Measurements from ENCODE around the gene KNCN.

KNCN gene

DNA sequence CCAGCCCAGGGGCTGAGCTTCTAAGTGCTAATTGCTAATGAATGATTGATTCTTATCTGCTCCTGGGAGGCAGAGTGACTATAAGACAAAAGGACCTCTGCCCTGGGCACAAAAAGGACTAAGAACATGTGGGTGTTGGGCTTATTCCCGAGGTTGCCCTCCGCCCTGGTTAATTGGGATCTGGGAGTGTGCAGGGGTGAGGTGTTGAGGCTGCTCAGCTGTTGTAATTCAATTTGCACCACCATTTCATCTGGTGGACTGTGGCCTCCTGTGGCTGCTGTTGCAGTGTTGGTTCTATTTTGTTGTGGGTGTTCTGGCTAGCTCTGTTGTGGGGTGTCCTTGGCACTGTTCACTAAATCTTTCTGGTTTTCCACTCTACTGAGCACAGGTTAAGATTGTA is 13.3 kb downstream of the KNCN start:
- Histone ChIP-seq H4K20me1 (ENCODE audit: insufficient read depth, low read length) (no peaks in the 10 kb centered on the region), H3K4me3 (ENCODE audit: low read length) (no peak overlapping the region), H3K27ac (ENCODE audit: low read length) (no peak overlapping the region), H3F3A (ENCODE audit: insufficient read depth, low read length) (no peaks in the 10 kb centered on the region), H3K36me3 (replicated peaks; ENCODE audit: insufficient read depth, low read length) (no peaks in the 10 kb centered on the region), H3K9ac (ENCODE audit: low read length) (no peak overlapping the region), H3K9me2 (replicated peaks; ENCODE audit: insufficient read depth, low read length) (no peaks in the 10 kb centered on the region), H3K4me2 (ENCODE audit: low read depth, low read length) (no peak overlapping the region), H3K79me2 (ENCODE audit: low read length) (no peaks in the 10 kb centered on the region), H3K27me3 (replicated peaks; ENCODE audit: insufficient read depth, low read length) (peaks cover 61% of the 10 kb centered on the region), H3K9me3 (replicated peaks; ENCODE audit: insufficient read depth, low read length) (no peaks in the 10 kb centered on the region), H3K4me1 (ENCODE audit: low read length) (no peaks in the 10 kb centered on the region), H2AFZ (ENCODE audit: low read length) (no peak overlapping the region)
- TF ChIP-seq EZH2phosphoT487 (IDR thresholded peaks at IDR 0.05; ENCODE audit: low read length) = no peak
- TF ChIP-seq EZH2 (optimal IDR thresholded peaks at IDR 0.05; ENCODE audit: low read depth, low read length) = no peak
- TF ChIP-seq, protein P1, sequence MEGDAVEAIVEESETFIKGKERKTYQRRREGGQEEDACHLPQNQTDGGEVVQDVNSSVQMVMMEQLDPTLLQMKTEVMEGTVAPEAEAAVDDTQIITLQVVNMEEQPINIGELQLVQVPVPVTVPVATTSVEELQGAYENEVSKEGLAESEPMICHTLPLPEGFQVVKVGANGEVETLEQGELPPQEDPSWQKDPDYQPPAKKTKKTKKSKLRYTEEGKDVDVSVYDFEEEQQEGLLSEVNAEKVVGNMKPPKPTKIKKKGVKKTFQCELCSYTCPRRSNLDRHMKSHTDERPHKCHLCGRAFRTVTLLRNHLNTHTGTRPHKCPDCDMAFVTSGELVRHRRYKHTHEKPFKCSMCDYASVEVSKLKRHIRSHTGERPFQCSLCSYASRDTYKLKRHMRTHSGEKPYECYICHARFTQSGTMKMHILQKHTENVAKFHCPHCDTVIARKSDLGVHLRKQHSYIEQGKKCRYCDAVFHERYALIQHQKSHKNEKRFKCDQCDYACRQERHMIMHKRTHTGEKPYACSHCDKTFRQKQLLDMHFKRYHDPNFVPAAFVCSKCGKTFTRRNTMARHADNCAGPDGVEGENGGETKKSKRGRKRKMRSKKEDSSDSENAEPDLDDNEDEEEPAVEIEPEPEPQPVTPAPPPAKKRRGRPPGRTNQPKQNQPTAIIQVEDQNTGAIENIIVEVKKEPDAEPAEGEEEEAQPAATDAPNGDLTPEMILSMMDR (IDR thresholded peaks at IDR 0.05; ENCODE audit: low read length) = no peak
- DNase-seq = no peak

GRCh38 chr1:46537651-46538050 is 13.8 kb downstream of the KNCN start:
- no peaks in the 10 kb centered on the region for H4K20me1 ChIP-seq (ENCODE audit: insufficient read depth, low read length)
- peaks cover 58% of the 10 kb centered on the region for H3K27me3 ChIP-seq (replicated peaks; ENCODE audit: insufficient read depth, low read length)
- DNase-seq = no peak

DNA sequence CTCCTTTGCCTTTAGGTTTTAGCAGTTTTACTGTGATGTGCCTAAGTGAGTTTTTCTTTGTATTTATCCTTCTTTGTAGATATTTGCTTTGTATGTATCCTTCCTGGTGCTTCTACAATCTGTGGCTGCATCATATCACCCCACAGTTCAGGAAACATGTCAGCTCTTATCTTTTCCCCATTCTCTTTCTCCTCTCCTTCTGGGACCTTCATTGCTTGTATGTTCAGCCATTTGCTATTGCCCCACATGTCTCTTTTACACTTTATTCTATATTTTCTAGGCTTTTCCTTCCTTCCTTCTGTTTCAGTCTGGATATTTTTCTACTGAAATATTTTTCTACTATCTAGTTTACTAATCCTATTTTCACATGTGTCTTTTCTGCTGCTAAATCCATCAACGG is 14.9 kb downstream of the KNCN start:
- no peaks in the 10 kb centered on the region for H3K9me2 ChIP-seq (replicated peaks; ENCODE audit: insufficient read depth, low read length)
- H3K9ac ChIP-seq (ENCODE audit: low read length) = no peak overlapping the region
- H4K20me1 ChIP-seq (ENCODE audit: insufficient read depth, low read length) = no peaks in the 10 kb centered on the region
- H3F3A ChIP-seq (ENCODE audit: insufficient read depth, low read length) = no peaks in the 10 kb centered on the region
- TF ChIP-seq EZH2phosphoT487 (IDR thresholded peaks at IDR 0.05; ENCODE audit: low read length) (no peak), EZH2 (optimal IDR thresholded peaks at IDR 0.05; ENCODE audit: low read depth, low read length) (no peak)
- TF ChIP-seq, protein P1 (IDR thresholded peaks at IDR 0.05; ENCODE audit: low read length) = no peak
- no peaks in the 10 kb centered on the region for H3K9me3 ChIP-seq (replicated peaks; ENCODE audit: insufficient read depth, low read length)
- peaks cover 57% of the 10 kb centered on the region for H3K27me3 ChIP-seq (replicated peaks; ENCODE audit: insufficient read depth, low read length)
- DNase-seq = no peak
- H3K4me2 ChIP-seq (ENCODE audit: low read depth, low read length) = no peak overlapping the region
- no peak overlapping the region for H3K27ac ChIP-seq (ENCODE audit: low read length)
- H3K79me2 ChIP-seq (ENCODE audit: low read length) = no peaks in the 10 kb centered on the region
- H3K4me1 ChIP-seq (ENCODE audit: low read length) = no peaks in the 10 kb centered on the region
- H3K4me3 ChIP-seq (ENCODE audit: low read length) = no peak overlapping the region
- no peak overlapping the region for H2AFZ ChIP-seq (ENCODE audit: low read length)
- H3K36me3 ChIP-seq (replicated peaks; ENCODE audit: insufficient read depth, low read length) = no peaks in the 10 kb centered on the region

More at GRCh38 chr1:46537651-46538050, 13.8 kb downstream of the KNCN start:
- H3K9me3 ChIP-seq (replicated peaks; ENCODE audit: insufficient read depth, low read length) = no peaks in the 10 kb centered on the region
- H3F3A ChIP-seq (ENCODE audit: insufficient read depth, low read length) = no peaks in the 10 kb centered on the region
- H3K79me2 ChIP-seq (ENCODE audit: low read length) = no peaks in the 10 kb centered on the region
- no peak overlapping the region for H3K4me2 ChIP-seq (ENCODE audit: low read depth, low read length)
- no peaks in the 10 kb centered on the region for H3K36me3 ChIP-seq (replicated peaks; ENCODE audit: insufficient read depth, low read length)
- no peaks in the 10 kb centered on the region for H3K9me2 ChIP-seq (replicated peaks; ENCODE audit: insufficient read depth, low read length)
- TF ChIP-seq EZH2phosphoT487 (IDR thresholded peaks at IDR 0.05; ENCODE audit: low read length) = no peak
- TF ChIP-seq, protein P1 (IDR thresholded peaks at IDR 0.05; ENCODE audit: low read length) = no peak
- no peak for TF ChIP-seq EZH2 (optimal IDR thresholded peaks at IDR 0.05; ENCODE audit: low read depth, low read length)
- no peak overlapping the region for H3K9ac ChIP-seq (ENCODE audit: low read length)
- no peak overlapping the region for H2AFZ ChIP-seq (ENCODE audit: low read length)
- H3K27ac ChIP-seq (ENCODE audit: low read length) = no peak overlapping the region
- H3K4me1 ChIP-seq (ENCODE audit: low read length) = no peaks in the 10 kb centered on the region
- H3K4me3 ChIP-seq (ENCODE audit: low read length) = no peak overlapping the region
